DND-41 (cell line): ENCODE data around the gene UQCRFS1.

Source experiments
- EZH2 ChIP-seq: IDR thresholded peaks from 3 replicates; pipeline ENCODE4 v1.6.1; 2012; ENCODE audit warnings: borderline replicate concordance, low read depth, mild to moderate bottlenecking, moderate library complexity, low read length, inconsistent platforms; ENCODE audit not compliant: severe bottlenecking
- TF ChIP-seq, protein P1 (sequence below): IDR thresholded peaks from 2 replicates; pipeline ENCODE4 v1.5.1; 2012; ENCODE audit warnings: borderline replicate concordance, low read length, moderate library complexity, mild to moderate bottlenecking; ENCODE audit not compliant: poor library complexity, severe bottlenecking; ENCODE audit errors: extremely low read depth

- TF ChIP-seq, protein P1, sequence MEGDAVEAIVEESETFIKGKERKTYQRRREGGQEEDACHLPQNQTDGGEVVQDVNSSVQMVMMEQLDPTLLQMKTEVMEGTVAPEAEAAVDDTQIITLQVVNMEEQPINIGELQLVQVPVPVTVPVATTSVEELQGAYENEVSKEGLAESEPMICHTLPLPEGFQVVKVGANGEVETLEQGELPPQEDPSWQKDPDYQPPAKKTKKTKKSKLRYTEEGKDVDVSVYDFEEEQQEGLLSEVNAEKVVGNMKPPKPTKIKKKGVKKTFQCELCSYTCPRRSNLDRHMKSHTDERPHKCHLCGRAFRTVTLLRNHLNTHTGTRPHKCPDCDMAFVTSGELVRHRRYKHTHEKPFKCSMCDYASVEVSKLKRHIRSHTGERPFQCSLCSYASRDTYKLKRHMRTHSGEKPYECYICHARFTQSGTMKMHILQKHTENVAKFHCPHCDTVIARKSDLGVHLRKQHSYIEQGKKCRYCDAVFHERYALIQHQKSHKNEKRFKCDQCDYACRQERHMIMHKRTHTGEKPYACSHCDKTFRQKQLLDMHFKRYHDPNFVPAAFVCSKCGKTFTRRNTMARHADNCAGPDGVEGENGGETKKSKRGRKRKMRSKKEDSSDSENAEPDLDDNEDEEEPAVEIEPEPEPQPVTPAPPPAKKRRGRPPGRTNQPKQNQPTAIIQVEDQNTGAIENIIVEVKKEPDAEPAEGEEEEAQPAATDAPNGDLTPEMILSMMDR = no peak
- TF ChIP-seq EZH2 = no peak
Measured at GRCh38 chr19:29233591-29233990, 20.6 kb upstream of the UQCRFS1 start.
